ENCODE results near the gene ZNF607. TPM values are rescaled to one million over a fixed set of nuclear protein-coding genes. Genes with fewer than 3 reads are reported as not detected.
"Not testable (repeated sequence)": the region's sequence is repeated elsewhere in the genome, so short reads cannot be mapped to it uniquely, and the experiment has no call there.

The ZNF607 gene
- 10 to 100 TPM in 3 of 4 donors, 1 to 10 TPM in 1; 3.3 to 42.6 (median 18.7) TPM for total RNA-seq

GRCh38 chr19:37719111-37719926 is at the start of gene ZNF607:
TSS of gene ZNF607 (minus strand) at chr19:37719761. CDS start at chr19:37711618, 8,143 bp downstream.
- TF ChIP-seq CTCF (IDR thresholded peaks at IDR 0.05) = peak; percentile 56 to 69 (median 62)
- TF ChIP-seq POLR2A (IDR thresholded peaks at IDR 0.05) = peak in 1 of 2 donors; percentile 57
- Histone ChIP-seq H3K27ac (peak within 1 kb of the TSS; percentile 81 to 85), H3K4me3 (peak within 1 kb of the TSS; percentile 71 to 93), H3K27me3 (no peaks in the 10 kb centered on the region), H3K4me1 (peaks cover 0 to 6% of the 10 kb centered on the region in 2 donors), H3K9me3 (no peaks in the 10 kb centered on the region), H3K36me3 (no peaks in the 10 kb centered on the region)
- intact Hi-C loops (cut with DNase I; ENCODE audit: low total_unique reads) = no loop called here
- DNase-seq = peak; percentile 87 to 89

- TF ChIP-seq POLR2A (IDR thresholded peaks at IDR 0.05) (no peak), CTCF (IDR thresholded peaks at IDR 0.05) (no peak)
- no peak for DNase-seq
- intact Hi-C loops (cut with DNase I; ENCODE audit: low total_unique reads) = no loop called here
- H3K4me1 ChIP-seq = no peaks in the 10 kb centered on the region
- no peak overlapping the region for H3K4me3 ChIP-seq
- no peaks in the 10 kb centered on the region for H3K27me3 ChIP-seq
- H3K27ac ChIP-seq = no peak overlapping the region
- H3K9me3 ChIP-seq = no peaks in the 10 kb centered on the region
- H3K36me3 ChIP-seq = no peaks in the 10 kb centered on the region
Observed at GRCh38 chr19:37763488-37763887, 43.9 kb upstream of the ZNF607 start.

GRCh38 chr19:37757683-37758082 is 38.1 kb upstream of the ZNF607 start:
- DNase-seq; intact Hi-C loops (cut with DNase I; ENCODE audit: low total_unique reads); H3K27ac ChIP-seq; H3K36me3 ChIP-seq; H3K9me3 ChIP-seq; H3K4me1 ChIP-seq; H3K27me3 ChIP-seq; H3K4me3 ChIP-seq: not testable (repeated sequence)

- Histone ChIP-seq H3K27ac (no peak overlapping the region), H3K4me1 (no peaks in the 10 kb centered on the region), H3K27me3 (no peaks in the 10 kb centered on the region), H3K4me3 (no peak overlapping the region), H3K36me3 (no peaks in the 10 kb centered on the region), H3K9me3 (peaks cover 0 to 9% of the 10 kb centered on the region in 2 donors)
- DNase-seq = no peak
- intact Hi-C loops (cut with DNase I; ENCODE audit: low total_unique reads) = no loop called here
- no peak for TF ChIP-seq CTCF (IDR thresholded peaks at IDR 0.05)
- no peak for TF ChIP-seq POLR2A (IDR thresholded peaks at IDR 0.05)
Observed at GRCh38 chr19:37738371-37738770, 18.8 kb upstream of the ZNF607 start.

- no peak for DNase-seq
- Histone ChIP-seq H3K9me3 (no peaks in the 10 kb centered on the region), H3K36me3 (no peaks in the 10 kb centered on the region), H3K27ac (no peak overlapping the region), H3K4me3 (no peak overlapping the region), H3K27me3 (no peaks in the 10 kb centered on the region), H3K4me1 (no peaks in the 10 kb centered on the region)
- TF ChIP-seq CTCF (IDR thresholded peaks at IDR 0.05) (no peak), POLR2A (IDR thresholded peaks at IDR 0.05) (no peak)
- intact Hi-C loops (cut with DNase I; ENCODE audit: low total_unique reads) = no loop called here
Observed at GRCh38 chr19:37725181-37725580, 5.6 kb upstream of the ZNF607 start.
